Activated CD8-positive, alpha-beta T cell treated with anti-CD3 and anti-CD28 coated beads for 36 hours (primary cell): ENCODE measurements around the gene PEX14. TPM values are rescaled to one million over a fixed set of nuclear protein-coding genes. Genes with fewer than 3 reads are reported as not detected.

Experiments used
- ATAC-seq: fragments of 200-7000 bp; cut with Tn5 transposase; one replicate; pipeline ENCODE4 v1.10.0; 2021; ENCODE audit warnings: mild to moderate bottlenecking, moderate library complexity
- CTCF ChIA-PET: fragments of 350-600 bp; sonication (Branson Sonifier 250); formaldehyde crosslinking; loops from one replicate; lab custom pipeline; 2021; ENCODE audit warnings: antibody characterized with exemption; lab: Charles Lee
- POLR2A ChIA-PET: fragments of 350-600 bp; sonication (Branson Sonifier 250); formaldehyde crosslinking; loops from one replicate; lab custom pipeline; 2021; ENCODE audit warnings: antibody characterized with exemption; lab: Charles Lee
- DNase-seq: peaks from one replicate; pipeline ENCODE4 v3.0.0-alpha.2; 2020
- H3K27ac Mint-ChIP-seq: one replicate; pipeline ENCODE4 v1.8.0; 2021; ENCODE audit warnings: mild to moderate bottlenecking, mixed read lengths
- H3K27me3 Mint-ChIP-seq: one replicate; pipeline ENCODE4 v1.8.0; 2021; ENCODE audit warnings: mixed read lengths
- H3K36me3 Mint-ChIP-seq: one replicate; pipeline ENCODE4 v1.8.0; 2021; ENCODE audit warnings: low read depth, mixed read lengths
- H3K4me1 Mint-ChIP-seq: one replicate; pipeline ENCODE4 v1.8.0; 2021; ENCODE audit warnings: low read depth, mixed read lengths
- H3K4me3 Mint-ChIP-seq: one replicate; pipeline ENCODE4 v1.8.0; 2021; ENCODE audit warnings: mild to moderate bottlenecking, moderate library complexity, mixed read lengths
- H3K9me3 Mint-ChIP-seq: one replicate; pipeline ENCODE4 v1.8.0; 2021; ENCODE audit warnings: mixed read lengths
- intact Hi-C: fragments of 100-400 bp; cut with micrococcal nuclease; formaldehyde crosslinking; loops from one replicate; pipeline ENCODE4 v1.10.0; 2022
- total RNA-seq, 2 experiments: library from RNA; stranded (reverse); gene quantifications; one replicate each; pipeline ENCODE4 v1.2.3, GENCODE V29; 2021
- TF ChIP-seq, protein P1 (sequence below): fragments of 200-600 bp; IDR thresholded peaks from one replicate; pipeline ENCODE4 v1.8.0; 2022; ENCODE audit warnings: antibody characterized with exemption, mild to moderate bottlenecking

The PEX14 gene
- total RNA-seq, 2 experiments from 2014 or later: 18.0 to 18.5 TPM

DNA sequence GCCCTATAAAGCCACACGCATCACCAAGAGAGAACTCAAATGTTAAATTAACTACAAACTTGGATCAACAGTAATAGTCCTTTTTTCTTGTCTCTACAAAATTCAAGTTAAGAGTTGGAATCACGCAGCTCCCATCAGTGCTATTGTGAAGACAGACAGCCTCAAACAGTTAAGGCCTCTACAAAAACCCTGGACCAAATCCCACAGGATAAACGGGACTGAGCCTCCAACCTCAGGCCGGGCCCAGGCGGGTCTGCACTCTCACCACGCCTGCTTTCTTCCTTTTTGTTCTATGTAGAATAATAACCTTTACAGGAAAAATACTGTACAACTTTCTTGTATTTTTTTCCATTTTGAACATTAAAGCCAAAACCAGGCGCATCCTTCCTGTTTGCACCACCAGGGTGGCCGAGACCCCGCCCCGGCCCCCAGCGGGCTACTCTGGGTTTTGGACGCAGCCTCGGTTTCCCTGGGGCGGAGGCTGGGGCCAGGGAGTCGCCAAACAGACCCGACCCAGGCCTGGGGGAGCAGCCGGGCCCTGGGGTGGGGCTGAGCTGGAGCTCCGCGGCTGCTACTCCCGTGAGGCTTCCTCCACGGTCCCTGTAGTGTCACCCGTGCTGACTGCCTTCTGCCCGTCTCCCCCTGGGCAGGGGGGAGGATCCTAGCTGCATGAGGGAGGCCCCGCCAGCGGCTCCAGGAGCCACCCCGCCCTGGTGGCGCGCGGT, 163.2 kb downstream of the PEX14 start:
- Mint-ChIP-seq H3K27ac (no peak overlapping the region), H3K27me3 (no peaks in the 10 kb centered on the region), H3K4me3 (no peak overlapping the region), H3K36me3 (no peaks in the 10 kb centered on the region), H3K9me3 (no peaks in the 10 kb centered on the region), H3K4me1 (no peaks in the 10 kb centered on the region)
- DNase-seq (no peak), ATAC-seq (peak; percentile 21)
- TF ChIP-seq, protein P1, sequence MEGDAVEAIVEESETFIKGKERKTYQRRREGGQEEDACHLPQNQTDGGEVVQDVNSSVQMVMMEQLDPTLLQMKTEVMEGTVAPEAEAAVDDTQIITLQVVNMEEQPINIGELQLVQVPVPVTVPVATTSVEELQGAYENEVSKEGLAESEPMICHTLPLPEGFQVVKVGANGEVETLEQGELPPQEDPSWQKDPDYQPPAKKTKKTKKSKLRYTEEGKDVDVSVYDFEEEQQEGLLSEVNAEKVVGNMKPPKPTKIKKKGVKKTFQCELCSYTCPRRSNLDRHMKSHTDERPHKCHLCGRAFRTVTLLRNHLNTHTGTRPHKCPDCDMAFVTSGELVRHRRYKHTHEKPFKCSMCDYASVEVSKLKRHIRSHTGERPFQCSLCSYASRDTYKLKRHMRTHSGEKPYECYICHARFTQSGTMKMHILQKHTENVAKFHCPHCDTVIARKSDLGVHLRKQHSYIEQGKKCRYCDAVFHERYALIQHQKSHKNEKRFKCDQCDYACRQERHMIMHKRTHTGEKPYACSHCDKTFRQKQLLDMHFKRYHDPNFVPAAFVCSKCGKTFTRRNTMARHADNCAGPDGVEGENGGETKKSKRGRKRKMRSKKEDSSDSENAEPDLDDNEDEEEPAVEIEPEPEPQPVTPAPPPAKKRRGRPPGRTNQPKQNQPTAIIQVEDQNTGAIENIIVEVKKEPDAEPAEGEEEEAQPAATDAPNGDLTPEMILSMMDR: no peak
- intact Hi-C loops: no loop called here
- ChIA-PET POLR2A (interaction anchor here (0.5 kb wide), 1 partner anchor 181 kb away, joined by 3 read pairs; no protein-coding TSS in a partner anchor), CTCF (no interaction called here)

DNA sequence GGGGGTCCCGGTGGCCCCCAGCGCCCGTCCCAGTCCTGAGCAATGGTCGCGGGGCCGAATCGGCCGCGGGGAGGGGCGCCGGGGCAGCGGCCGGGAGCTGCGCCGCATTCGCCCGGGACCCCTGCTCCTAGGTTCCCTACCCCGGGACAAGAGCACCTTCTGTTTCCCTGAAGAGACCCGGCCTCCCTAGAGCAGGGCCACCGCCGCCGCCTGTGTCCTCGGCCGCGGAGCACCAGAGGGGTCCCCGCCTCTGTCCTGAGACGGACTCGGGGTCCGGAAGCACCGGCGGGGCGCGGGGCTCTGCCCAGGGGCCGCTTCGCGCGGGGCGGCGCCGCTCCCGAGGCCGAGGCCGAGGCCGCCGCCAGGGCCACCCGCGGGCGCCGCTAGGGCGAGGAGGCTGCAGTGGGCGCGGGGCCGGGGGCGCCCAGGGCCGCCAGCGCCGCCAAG, 163.8 kb downstream of the PEX14 start:
- ATAC-seq: peak; percentile 8
- TF ChIP-seq, protein P1: no peak
- Mint-ChIP-seq H3K4me1 (no peaks in the 10 kb centered on the region), H3K27me3 (no peaks in the 10 kb centered on the region), H3K4me3 (no peak overlapping the region), H3K9me3 (no peaks in the 10 kb centered on the region), H3K36me3 (no peaks in the 10 kb centered on the region), H3K27ac (no peak overlapping the region)
- ChIA-PET CTCF (no interaction called here), POLR2A (no interaction called here)
- intact Hi-C loops: no loop called here
- DNase-seq: no peak

DNA sequence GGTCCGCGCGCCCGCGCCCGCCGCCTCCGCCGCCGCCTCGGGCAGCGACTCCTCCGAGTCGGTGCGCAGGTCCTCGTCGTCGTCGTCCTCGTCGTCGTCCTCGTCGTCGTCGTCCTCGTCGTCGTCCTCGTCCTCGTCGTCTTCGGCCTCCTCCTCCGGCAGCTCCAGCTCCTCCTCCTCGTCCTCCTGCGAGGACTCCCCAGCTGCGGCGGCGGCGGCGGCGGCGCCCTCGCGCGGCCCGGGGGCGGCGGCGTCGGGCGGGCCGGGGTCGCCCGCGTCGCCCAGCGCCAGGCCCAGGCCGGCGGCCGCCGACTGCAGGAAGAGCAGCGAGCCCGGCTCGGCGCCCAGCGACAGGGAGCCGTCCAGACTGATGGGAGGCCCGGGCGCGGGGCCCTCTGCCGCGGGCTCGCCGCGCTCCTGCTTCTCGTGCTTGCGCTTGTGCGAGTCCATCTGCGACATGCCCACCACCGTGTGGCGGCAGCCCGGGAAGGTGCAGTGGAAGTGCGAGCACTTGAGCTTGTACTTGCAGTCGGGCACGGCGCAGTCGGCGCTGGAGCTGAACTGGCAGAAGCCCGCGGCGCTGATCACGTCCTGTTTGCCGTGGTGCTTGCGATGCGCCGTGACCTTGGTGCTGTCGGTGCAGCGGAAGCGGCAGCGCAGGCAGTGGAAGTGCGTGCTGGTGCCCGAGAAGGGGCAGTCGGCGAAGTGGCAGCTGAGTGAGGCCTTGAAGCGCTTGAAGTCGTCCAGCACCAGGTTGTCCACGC, 164.4 kb downstream of the PEX14 start:
- TF ChIP-seq, protein P1: no peak
- Mint-ChIP-seq H3K36me3 (no peaks in the 10 kb centered on the region), H3K9me3 (no peaks in the 10 kb centered on the region), H3K27me3 (no peaks in the 10 kb centered on the region), H3K4me3 (no peak overlapping the region), H3K4me1 (no peaks in the 10 kb centered on the region), H3K27ac (no peak overlapping the region)
- ChIA-PET CTCF (no interaction called here), POLR2A (no interaction called here)
- intact Hi-C loops: no loop called here
- no peak for ATAC-seq
- no peak for DNase-seq

DNA sequence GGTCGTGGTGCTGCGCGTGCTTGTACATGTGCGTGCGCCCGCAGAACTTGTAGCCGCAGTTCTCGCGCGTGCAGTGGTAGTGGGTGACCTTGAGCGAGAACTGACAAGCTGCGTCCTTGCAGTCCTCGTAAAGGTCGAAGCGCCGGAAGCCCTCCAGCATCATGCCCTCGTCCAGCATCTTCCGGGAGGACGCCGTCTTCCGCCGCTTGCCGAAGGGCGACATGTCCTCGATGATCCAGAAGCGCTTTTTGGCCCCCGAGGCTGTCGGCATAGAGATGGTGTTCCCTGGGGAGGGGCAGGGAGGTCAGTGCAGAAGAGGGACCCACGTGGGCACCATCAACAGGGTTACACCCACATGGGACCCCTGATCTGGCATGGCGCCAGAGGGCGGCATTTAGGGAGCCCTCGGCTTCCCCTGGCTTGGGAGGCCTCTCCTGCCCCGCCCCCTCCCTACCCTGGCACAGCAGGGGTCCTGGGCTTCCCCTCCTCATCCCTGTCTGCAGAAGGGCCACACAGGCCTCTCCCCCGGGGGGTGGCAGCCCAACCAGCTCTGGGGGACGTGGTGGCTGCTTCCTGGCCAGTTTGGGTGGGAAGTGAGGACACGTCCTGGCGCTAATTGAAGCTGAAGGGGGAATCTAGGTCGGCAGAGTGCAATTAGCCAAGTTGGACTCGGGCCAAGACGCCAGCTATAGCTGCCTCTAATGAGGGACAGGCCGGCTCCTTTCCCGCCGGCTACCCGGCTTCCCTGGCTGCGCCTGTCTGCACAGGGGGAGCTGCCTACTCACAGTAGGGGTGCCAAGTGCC, 165.2 kb downstream of the PEX14 start:
- H3K27ac Mint-ChIP-seq: no peak overlapping the region
- CTCF ChIA-PET: no interaction called here
- intact Hi-C loops: no loop called here
- no peaks in the 10 kb centered on the region for H3K9me3 Mint-ChIP-seq
- H3K27me3 Mint-ChIP-seq: no peaks in the 10 kb centered on the region
- no peaks in the 10 kb centered on the region for H3K36me3 Mint-ChIP-seq
- DNase-seq: no peak
- H3K4me1 Mint-ChIP-seq: no peaks in the 10 kb centered on the region
- H3K4me3 Mint-ChIP-seq: no peak overlapping the region
- no peak for ATAC-seq
- POLR2A ChIA-PET: no interaction called here
- TF ChIP-seq, protein P1: no peak
